HEK293 (cell line): ENCODE measurements around the gene NEU1.

Experiments
- CTCF ChIP-seq: fragments of 450-650 bp; formaldehyde crosslinking; IDR thresholded peaks from 2 replicates; pipeline ENCODE4 v1.5.1; 2016; ENCODE audit warnings: missing biosample characterization, missing genetic modification characterization
- HOXA7 ChIP-seq: sonication (generic); formaldehyde crosslinking; IDR thresholded peaks from 2 replicates; pipeline ENCODE4 v1.8.1; 2022; ENCODE audit warnings: missing genetic modification reagents, borderline replicate concordance
- KLF8 ChIP-seq: fragments of 450-650 bp; formaldehyde crosslinking; IDR thresholded peaks from 2 replicates; pipeline ENCODE4 v1.5.1; 2016; ENCODE audit warnings: missing biosample characterization, missing genetic modification characterization
- PATZ1 ChIP-seq: fragments of 450-650 bp; formaldehyde crosslinking; IDR thresholded peaks from 2 replicates; pipeline ENCODE4 v1.5.1; 2016; ENCODE audit warnings: missing biosample characterization, missing genetic modification characterization
- SETDB1 ChIP-seq: IDR thresholded peaks from one replicate; pipeline ENCODE4 v1.6.1; 2017; ENCODE audit warnings: mild to moderate bottlenecking, low read length, moderate library complexity, mixed read lengths; ENCODE audit not compliant: insufficient read length
- ZBTB11 ChIP-seq: fragments of 450-650 bp; formaldehyde crosslinking; conservative IDR thresholded peaks from 2 replicates; pipeline ENCODE4 v1.5.1; 2016; ENCODE audit warnings: low read depth, missing biosample characterization, missing genetic modification characterization
- ZNF548 ChIP-seq: fragments of 450-650 bp; formaldehyde crosslinking; IDR thresholded peaks from 2 replicates; pipeline ENCODE4 v1.5.1; 2016; ENCODE audit warnings: missing biosample characterization, missing genetic modification characterization
- ZNF664 ChIP-seq: fragments of 450-650 bp; formaldehyde crosslinking; IDR thresholded peaks from 2 replicates; pipeline ENCODE4 v1.5.1; 2016; ENCODE audit warnings: missing biosample characterization, missing genetic modification characterization
- ZSCAN5A ChIP-seq: fragments of 450-650 bp; formaldehyde crosslinking; IDR thresholded peaks from 2 replicates; pipeline ENCODE4 v1.5.1; 2016; ENCODE audit warnings: missing biosample characterization, missing genetic modification characterization

- TF ChIP-seq HOXA7 (CRISPR knock-in tag): no peak
- TF ChIP-seq ZNF548 (tag by site-specific recombination): no peak
- no peak for TF ChIP-seq SETDB1
- no peak for TF ChIP-seq ZBTB11 (tag by site-specific recombination)
- no peak for TF ChIP-seq ZNF664 (tag by site-specific recombination)
- TF ChIP-seq CTCF: no peak
- no peak for TF ChIP-seq ZSCAN5A (tag by site-specific recombination)
- no peak for TF ChIP-seq KLF8
- TF ChIP-seq PATZ1 (tag by site-specific recombination): no peak; the same call in 1 of the 2 replicates
Observed at GRCh38 chr6:31877651-31878161, 15.1 kb upstream of the NEU1 start.
